ENCODE results near the gene GFY. TPM values are rescaled to one million over a fixed set of nuclear protein-coding genes. Genes with fewer than 3 reads are reported as not detected.

The GFY gene
- total and polyA plus RNA-seq, 9 of the 15 experiments (the other 6 are each of a cell fraction or from before 2014, with no cell fraction given) = 0.06 to 0.40 (median 0.19) TPM; not detected in 3

GRCh38 chr19:49443366-49444099, 18.3 kb downstream of the GFY start (continued):
- peak in 1 of 2 experiments; percentile 42; a peak in 2 of 4 replicates for TF ChIP-seq SRF (CRISPR knock-in tag; IDR thresholded peaks at IDR 0.05)
- TF ChIP-seq ZNF696 (CRISPR knock-in tag; conservative IDR thresholded peaks at IDR 0.05) = no peak
- TF ChIP-seq ILK (tag; IDR thresholded peaks at IDR 0.05; ENCODE audit: borderline replicate concordance, low read depth) = no peak
- TF ChIP-seq SMARCA5 (IDR thresholded peaks at IDR 0.05) = no peak
- peak; percentile 85 for TF ChIP-seq ARID2 (IDR thresholded peaks at IDR 0.05)
- TF ChIP-seq NFXL1 (CRISPR knock-in tag; IDR thresholded peaks at IDR 0.05) = no peak
- TF ChIP-seq NCOA1 (IDR thresholded peaks at IDR 0.05; ENCODE audit: low read depth) = 0 out of 2 replicates have a peak, but pooled peaks have one; percentile 8
- no peak for TF ChIP-seq CBX2 (IDR thresholded peaks at IDR 0.05; ENCODE audit: insufficient read depth, low read length, poor library complexity, severe bottlenecking)
- peak; percentile 84 for TF ChIP-seq SP1 (CRISPR knock-in tag; IDR thresholded peaks at IDR 0.05)
- TF ChIP-seq E2F6 (IDR thresholded peaks at IDR 0.05; ENCODE audit: borderline replicate concordance in 1 of 2, extremely low read depth in 1 of 2, insufficient read depth in 1 of 2, insufficient read length in 1 of 2, low read depth in 1 of 2, low read length in 1 of 2, poor library complexity in 1 of 2, severe bottlenecking in 1 of 2) = peak; percentile 33 to 82
- no peak for TF ChIP-seq FOSL1 (tag; conservative IDR thresholded peaks at IDR 0.05)
- TF ChIP-seq ZNF75A (CRISPR knock-in tag; IDR thresholded peaks at IDR 0.05) = no peak
- TF ChIP-seq CHD1 (IDR thresholded peaks at IDR 0.05; ENCODE audit: low read length) = no peak
- no peak; the same call in 1 of the 2 replicates for TF ChIP-seq HBP1 (CRISPR knock-in tag; IDR thresholded peaks at IDR 0.05)
- TF ChIP-seq TAF9B (IDR thresholded peaks at IDR 0.05; ENCODE audit: partially characterized antibody) = no peak
- TF ChIP-seq ZHX1 (conservative IDR thresholded peaks at IDR 0.05; ENCODE audit: low read length) = no peak
- no peak for TF ChIP-seq TRIM25 (IDR thresholded peaks at IDR 0.05; ENCODE audit: borderline replicate concordance)
- TF ChIP-seq ARID1B (IDR thresholded peaks at IDR 0.05) = peak; percentile 54; the same call in 1 of the 2 replicates
- no peak for TF ChIP-seq USF1 (CRISPR knock-in tag; IDR thresholded peaks at IDR 0.05)
- no peak; a peak in 1 of 4 replicates for TF ChIP-seq HDAC1 (IDR thresholded peaks at IDR 0.05)
